Esophagus squamous epithelium (tissue), 4 donors: ENCODE data around the gene RETREG3.
A peak's percentile ranks its signal among the peaks of the same experiment; 100 is the strongest.

Experiments
- CTCF ChIP-seq, 6 experiments: fragments of 450-650 bp in 4 of 6; fragments of 200-600 bp in 2 of 6; sonication (generic) in 2 of 6; IDR thresholded peaks; one replicate each; pipeline ENCODE4 v1.5.1; 2016 to 2019; ENCODE audit warnings: antibody characterized with exemption in 6 of 6, mild to moderate bottlenecking in 4 of 6, moderate library complexity in 4 of 6
- POLR2A ChIP-seq, 4 donors: fragments of 450-650 bp; IDR thresholded peaks; one replicate each; pipeline ENCODE4 v1.6.1; 2017; ENCODE audit warnings: antibody characterized with exemption in 4 of 4, mild to moderate bottlenecking in 4 of 4, moderate library complexity in 3 of 4

DNA sequence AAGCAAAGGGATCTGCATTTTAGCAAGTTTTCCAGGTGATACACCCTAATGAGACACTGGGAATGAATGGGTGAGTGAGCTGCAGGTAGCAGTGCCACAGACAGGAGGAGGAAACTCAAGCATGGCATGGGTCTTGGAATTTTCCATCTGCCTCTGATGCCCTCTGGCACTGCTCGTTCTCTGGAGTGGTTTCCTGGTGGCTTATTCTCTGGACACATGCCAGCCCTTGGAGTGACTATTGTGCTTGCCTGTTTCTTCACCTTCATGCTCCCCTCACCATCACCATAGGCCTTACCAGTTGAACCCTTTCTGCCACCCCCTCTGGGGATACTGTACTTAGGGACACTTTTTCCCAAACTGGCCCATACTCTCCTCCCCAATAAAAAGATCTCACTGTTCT, 45.6 kb downstream of the RETREG3 start:
- TF ChIP-seq CTCF (IDR thresholded peaks at IDR 0.05) (peak in 2 of 6 experiments; percentile 29 to 34), POLR2A (IDR thresholded peaks at IDR 0.05) (no peak)
